ENCODE data around the gene OR4Q2.
"Not testable (repeated sequence)": the region's sequence is repeated elsewhere in the genome, so short reads cannot be mapped to it uniquely, and the experiment has no call there.

The OR4Q2 gene

GRCh38 chr14:20001863-20002262 is at the start of gene OR4Q2:
Gene OR4Q2 (plus strand): TSS chr14:20002163.
- no peak for DNase-seq (ENCODE audit: low spot score)

DNA sequence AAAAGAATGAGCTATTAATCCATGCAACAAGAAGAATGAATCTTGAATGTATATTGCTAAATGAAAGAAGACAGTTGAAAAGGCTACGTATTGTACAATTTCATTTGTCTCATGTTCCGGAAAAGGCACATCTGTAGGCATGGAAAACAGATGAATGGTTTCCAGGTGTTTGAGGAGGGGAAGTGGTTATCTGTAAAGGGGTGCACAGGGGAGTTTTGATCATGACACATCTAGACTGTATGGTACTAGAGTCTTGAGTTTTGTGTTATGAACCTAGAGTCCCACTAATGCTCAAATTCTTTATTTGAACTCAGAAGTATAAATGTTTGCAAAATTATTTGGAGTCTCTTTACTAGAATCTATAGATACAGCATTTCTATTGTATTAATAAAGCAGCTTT is 32.2 kb upstream of the OR4Q2 start:
- not testable (repeated sequence) for DNase-seq (ENCODE audit: low spot score)

DNA sequence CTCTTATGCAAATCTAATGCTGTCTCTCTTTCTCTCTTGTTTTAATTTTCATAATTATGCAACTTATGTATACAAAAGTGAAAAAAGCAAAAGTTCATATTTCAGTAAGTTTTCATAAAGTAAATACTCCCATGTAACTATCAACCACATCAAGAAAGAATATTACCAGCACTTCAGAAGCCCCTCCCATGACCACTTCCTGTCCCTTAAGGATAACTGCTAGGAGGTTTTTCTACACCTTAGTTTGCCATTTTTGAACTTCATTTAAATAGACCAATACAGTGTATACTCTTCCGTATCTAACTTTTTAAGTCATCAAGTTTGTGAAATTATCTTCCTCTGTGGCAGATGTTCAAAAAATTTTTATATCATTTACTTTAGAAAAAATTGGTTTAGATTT is 27.1 kb upstream of the OR4Q2 start:
- DNase-seq (ENCODE audit: low spot score): no peak

- no peak for DNase-seq (ENCODE audit: low spot score)
Measured at GRCh38 chr14:19975291-19975690, 26.7 kb upstream of the OR4Q2 start, which contains the start of gene OR4K15. Gene OR4K15 (plus strand): TSS chr14:19975591. CDS start chr14:19975591, 0 bp downstream.

- DNase-seq (ENCODE audit: low spot score): no peak
Measured at GRCh38 chr14:19993438-19993837, 8.5 kb upstream of the OR4Q2 start.

- no peak for DNase-seq (ENCODE audit: low spot score)
Measured at GRCh38 chr14:20002319-20002718, 356 bp downstream of the OR4Q2 start.

- no peak for DNase-seq (ENCODE audit: low spot score)
Measured at GRCh38 chr14:20008156-20008555, 6.2 kb downstream of the OR4Q2 start.

GRCh38 chr14:20019257-20019865 is 17.4 kb downstream of the OR4Q2 start, which contains the start of gene OR4K14:
Gene OR4K14 (minus strand): TSS chr14:20019307. CDS start chr14:20015193, 4,114 bp downstream.
- DNase-seq (ENCODE audit: low spot score): no peak

- no peak for DNase-seq (ENCODE audit: low spot score)
Measured at GRCh38 chr14:20031058-20031457, 29.1 kb downstream of the OR4Q2 start.

DNA sequence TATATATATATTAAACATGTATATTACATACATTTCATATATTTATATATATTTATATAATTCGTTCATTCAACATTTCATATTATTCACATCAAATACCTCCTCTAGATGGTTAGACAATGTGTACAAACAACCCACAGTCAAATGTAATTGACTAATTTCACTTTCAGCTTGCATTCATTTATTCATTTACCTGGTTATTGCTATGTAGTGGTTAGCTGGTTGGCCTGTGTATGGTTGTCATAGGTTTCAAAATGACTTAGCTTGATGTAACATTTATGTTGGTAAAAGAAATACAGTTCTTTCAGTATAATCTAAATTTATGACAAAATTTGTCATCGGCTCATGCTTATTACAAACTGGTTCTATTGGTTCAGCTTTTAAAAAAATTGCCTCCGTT is 33.5 kb downstream of the OR4Q2 start:
- no peak for DNase-seq (ENCODE audit: low spot score)

DNA sequence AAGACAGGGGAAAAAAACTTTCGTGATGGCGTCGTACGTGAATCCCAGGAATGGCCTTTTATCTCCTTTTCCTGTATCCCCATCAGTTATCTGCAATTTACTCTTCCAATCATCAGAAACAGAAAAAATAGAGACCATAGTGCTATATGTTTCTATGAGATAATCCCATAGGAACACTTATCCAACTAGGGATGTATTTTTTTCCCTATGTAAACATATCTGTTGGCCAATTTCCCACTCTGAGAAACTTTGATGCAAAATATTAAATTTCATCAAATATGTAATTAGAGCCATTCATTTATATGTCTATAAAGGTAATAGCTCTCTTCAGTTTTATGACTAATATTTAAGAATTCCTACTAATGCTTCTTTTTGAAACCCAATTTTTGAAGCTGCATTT is 34.0 kb downstream of the OR4Q2 start, which contains the start of gene OR4K13:
Gene OR4K13, minus strand, starts transcription at position 101 of the 400 bp plus-strand sequence. CDS start 1,280 bp downstream, outside the sequence.
- DNase-seq (ENCODE audit: low spot score): no peak

- DNase-seq (ENCODE audit: low spot score): no peak
Measured at GRCh38 chr14:20044243-20044642, 42.3 kb downstream of the OR4Q2 start.

DNA sequence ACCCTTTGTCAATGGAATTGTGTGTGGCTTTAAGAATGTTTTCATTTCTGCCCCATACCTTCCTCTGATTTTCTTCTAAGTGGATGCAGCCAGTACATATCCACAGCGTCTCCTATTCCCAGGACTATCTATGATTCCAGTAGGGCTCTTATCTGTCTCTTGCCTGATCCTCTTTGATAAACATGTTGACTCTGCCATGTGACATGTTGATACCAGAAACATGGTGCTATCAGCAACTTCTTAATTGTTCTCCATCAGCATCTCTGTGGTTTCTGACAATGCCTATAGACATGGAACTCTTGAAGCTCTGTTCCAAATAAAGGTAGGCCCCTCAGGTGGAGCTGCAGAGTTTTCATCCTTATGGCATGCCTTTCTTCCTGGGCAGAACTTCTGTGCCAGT is 46.2 kb downstream of the OR4Q2 start:
- DNase-seq (ENCODE audit: low spot score): no peak
